AG09319 (cell line): ENCODE data around the gene KRT38.

Experiments used
- DNase-seq: peaks from one replicate; pipeline ENCODE4 v3.0.0-alpha.2; 2010; ENCODE audit warnings: low read depth; ENCODE audit errors: extremely low read depth
- TF ChIP-seq, protein P1 (sequence below): IDR thresholded peaks from 2 replicates; pipeline ENCODE4 v1.5.1; 2011; ENCODE audit warnings: low read depth, mild to moderate bottlenecking, inconsistent platforms, low read length, moderate library complexity

Gene KRT38

DNA sequence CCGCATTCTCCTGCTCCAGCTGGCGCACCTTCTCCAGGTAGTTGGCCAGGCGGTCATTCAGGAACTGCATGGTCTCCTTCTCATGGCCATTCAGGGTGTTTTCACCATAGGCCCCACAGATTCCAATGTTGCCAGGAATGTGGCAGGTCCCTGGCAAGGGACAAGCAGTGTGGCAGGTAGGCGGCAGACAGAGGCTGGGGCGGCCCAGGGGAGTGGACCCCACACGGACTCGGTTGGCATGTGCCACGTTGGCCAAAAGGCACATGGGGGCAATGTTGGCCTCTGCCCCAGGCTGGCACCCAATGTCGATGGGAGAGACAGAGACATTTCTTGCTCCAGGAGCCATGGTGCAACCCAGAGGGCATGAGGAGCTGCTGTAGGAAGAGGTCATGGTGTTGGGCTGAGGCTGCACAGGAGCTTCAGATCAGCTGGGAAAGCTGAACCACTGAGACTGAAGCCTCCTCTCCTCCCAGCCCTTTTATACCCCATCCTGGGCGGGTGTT lies at the start of gene KRT38:
KRT38 (minus strand) TSS at position 453 of the 503 bp plus-strand sequence; CDS start at position 391, 62 bp downstream.
- TF ChIP-seq, protein P1, sequence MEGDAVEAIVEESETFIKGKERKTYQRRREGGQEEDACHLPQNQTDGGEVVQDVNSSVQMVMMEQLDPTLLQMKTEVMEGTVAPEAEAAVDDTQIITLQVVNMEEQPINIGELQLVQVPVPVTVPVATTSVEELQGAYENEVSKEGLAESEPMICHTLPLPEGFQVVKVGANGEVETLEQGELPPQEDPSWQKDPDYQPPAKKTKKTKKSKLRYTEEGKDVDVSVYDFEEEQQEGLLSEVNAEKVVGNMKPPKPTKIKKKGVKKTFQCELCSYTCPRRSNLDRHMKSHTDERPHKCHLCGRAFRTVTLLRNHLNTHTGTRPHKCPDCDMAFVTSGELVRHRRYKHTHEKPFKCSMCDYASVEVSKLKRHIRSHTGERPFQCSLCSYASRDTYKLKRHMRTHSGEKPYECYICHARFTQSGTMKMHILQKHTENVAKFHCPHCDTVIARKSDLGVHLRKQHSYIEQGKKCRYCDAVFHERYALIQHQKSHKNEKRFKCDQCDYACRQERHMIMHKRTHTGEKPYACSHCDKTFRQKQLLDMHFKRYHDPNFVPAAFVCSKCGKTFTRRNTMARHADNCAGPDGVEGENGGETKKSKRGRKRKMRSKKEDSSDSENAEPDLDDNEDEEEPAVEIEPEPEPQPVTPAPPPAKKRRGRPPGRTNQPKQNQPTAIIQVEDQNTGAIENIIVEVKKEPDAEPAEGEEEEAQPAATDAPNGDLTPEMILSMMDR = no peak
- no peak for DNase-seq

DNA sequence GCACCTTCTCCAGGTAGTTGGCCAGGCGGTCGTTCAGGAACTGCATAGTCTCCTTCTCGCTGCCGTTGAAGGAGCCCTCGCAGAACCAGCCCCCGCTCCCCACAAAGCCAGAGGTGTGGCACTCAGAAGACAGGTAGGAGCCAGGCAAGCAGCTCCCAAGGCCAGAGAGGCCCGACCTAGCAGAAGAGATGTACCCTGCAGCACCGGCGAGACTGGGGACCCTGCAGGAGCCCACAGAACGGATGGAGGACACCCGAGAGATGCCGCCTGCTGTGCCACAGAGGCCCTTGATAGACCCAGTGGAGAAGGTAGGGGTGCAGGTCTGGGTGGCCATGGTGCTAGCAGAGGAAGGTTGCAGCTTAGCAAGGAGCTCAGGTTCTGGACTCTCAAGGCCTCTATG lies 48.7 kb upstream of the KRT38 start, which contains the start of gene KRT36:
KRT36 (minus strand) TSS at position 380 of the 400 bp plus-strand sequence; CDS start at position 334, 46 bp downstream.
- TF ChIP-seq, protein P1 = no peak
- no peak for DNase-seq

DNA sequence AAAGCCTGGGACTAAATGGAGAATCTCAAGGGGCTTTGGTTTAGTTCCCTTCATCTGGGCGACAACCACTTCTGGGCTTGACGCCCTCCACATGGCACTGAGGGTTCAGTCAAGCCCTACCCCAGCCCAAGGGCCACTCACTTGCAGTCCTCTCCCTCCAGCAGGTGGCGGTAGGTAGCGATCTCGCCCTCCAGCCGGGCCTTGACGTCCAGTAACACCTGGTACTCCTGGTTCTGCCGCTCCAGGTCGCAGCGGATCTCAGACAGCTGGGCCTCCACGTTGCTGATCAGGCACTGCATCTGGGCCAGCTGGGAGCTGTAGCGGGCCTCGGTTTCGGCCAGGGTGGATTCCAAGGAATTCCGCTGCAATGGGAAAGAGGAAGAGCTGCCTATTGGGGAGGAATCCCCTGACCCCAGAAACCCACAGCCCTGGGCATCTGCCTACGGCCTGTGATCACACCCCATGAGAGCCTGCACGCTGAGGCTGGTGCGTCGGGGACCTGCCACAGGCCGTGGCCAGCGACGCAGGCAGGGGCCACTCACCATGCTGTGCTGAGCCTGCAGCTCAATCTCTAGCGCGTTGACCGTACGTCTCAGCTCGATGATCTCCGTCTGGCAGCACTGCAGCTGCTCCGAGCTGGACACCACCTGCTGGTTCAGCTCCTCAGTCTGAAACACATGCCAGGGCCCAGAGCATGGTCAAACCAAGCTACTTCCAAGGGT lies 46.2 kb upstream of the KRT38 start:
- no peak for DNase-seq
- TF ChIP-seq, protein P1 = peak; percentile 4

DNA sequence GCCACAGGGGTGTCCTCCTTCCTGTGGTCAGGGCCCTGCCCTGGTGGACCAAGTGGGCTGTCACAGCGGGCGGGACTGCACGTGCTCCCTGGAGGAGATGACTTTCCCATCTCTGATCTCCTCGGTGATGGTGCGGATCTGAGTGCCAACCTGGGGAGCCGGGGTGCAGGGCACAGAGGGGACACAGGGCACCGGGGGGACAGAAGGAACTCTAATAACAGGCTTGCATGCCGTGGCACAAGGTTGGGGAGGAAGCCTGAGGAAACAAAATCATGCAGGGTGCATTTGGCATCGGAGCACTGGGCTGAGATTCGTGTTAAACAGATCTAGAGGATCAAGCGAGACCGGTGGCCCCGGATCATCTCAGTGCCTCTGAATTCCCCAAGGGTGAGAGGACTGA lies 45.5 kb upstream of the KRT38 start:
- TF ChIP-seq, protein P1 = no peak
- no peak for DNase-seq

DNA sequence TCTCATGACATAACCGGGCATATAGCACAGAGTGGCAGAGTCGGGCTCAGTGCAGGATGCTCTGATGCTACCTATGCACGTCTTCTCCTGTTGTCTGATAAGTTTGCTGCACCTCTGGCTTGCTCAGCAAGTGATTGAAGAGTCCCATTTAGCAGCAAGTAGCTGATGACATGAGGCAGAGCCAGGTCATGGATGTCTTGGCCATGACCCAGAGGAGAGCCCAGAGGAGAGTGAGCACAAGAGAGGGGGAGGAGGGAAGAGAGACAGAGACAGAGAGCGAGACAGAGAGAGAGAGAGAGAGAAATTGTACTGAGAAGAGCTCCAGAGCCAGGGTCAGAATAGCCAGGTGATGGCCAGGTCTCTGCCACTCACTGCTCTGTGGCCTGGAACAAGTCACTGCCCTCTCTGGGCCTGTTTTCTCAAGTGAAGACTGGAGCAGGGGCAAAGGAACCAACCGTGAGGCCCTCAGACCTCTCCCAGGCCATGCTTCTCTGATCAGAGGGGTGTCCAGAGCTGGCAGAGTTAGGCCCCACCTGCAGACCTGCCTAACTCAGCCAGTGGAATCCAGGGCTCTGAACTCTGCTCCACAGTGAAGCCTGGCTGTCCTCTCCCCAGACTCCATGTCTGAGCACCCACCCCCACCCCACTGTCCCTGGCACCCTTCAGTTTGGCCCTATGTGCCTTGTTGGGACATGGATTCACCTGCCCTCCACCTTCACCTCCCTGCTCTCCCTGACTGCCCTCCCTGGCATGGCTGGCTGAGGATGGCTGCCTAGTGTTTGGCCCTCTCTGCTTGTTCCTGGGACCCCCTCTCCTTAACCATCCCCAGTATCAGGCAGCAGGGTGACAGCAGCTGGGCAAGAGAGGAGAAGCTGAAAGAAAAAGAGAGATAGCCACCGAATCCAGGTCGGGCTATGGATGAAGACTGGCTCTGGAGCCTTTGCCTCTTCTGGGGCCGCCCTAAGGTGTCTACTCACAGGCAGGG lies 44.4 kb upstream of the KRT38 start:
- DNase-seq = no peak
- TF ChIP-seq, protein P1 = no peak

DNA sequence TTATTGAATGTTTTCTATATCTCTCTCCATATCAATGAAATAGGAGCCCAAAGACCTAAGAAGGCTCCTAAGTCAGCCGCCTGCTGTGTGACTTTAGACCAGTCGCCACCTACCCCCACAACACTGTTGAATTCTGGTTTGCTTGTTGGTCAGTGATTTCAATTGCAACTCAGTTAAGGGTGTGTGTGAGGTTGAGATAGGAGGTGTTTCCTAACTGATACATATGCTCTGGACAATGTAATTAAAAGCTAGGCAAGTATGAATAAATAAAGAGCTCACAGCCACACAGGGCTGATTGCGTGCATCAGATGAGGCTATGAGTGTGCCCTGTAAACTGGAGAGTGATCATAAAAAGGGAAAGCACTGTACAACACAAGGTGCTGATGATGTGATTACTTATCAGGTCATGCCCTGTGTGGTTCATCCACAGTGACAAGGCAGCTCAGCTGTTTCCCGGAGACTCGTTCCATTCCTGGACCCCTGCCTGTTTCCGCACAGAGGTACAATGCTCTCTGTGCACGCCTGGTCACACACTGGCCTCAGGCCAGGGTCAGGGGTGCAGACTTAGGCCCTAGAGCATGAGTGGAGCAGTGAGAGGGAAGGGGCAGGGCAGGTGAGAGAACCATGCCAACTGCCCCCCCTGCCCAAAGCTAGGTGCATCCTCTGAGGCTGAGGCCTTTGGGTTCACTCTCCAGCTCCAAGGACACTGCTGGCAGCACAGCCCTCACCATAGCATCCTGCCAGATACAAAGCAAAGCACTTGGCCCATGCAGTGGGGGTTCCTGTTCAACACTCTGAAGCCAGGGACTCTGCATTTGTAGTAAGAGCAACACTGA lies 43.4 kb upstream of the KRT38 start:
- TF ChIP-seq, protein P1 = no peak
- DNase-seq = no peak
